Activated gamma-delta T cell treated with Interleukin-2 at 50 U/mL for 16 hours (primary cell): ENCODE data around the gene SPANXB1.
"Not testable (repeated sequence)": the region's sequence is repeated elsewhere in the genome, so short reads cannot be mapped to it uniquely, and the experiment has no call there.

Experiments used
- DNase-seq: peaks from one replicate; pipeline ENCODE4 v3.0.0-alpha.2; 2020

The SPANXB1 gene

DNA sequence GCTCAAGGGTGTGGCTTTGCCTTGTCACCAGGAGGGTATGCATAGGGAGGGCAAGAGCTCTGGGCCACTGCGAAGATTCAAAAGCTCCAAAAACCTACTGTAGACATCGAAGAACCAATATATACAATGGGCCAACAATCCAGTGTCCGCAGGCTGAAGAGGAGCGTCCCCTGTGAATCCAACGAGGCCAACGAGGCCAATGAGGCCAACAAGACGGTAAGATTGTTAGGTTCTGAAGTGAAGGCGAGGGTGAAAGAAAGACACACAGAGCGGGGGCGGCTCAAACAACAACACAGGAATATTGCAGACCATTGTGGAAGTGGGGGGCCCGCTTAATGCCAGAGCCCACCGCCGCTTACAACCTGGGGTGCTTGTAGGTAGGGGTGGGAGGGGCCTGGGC lies at the start of gene SPANXB1:
SPANXB1 (plus strand) TSS at position 27 of the 400 bp plus-strand sequence; CDS start at position 127, 100 bp downstream.
- peak; percentile 2 for DNase-seq

DNA sequence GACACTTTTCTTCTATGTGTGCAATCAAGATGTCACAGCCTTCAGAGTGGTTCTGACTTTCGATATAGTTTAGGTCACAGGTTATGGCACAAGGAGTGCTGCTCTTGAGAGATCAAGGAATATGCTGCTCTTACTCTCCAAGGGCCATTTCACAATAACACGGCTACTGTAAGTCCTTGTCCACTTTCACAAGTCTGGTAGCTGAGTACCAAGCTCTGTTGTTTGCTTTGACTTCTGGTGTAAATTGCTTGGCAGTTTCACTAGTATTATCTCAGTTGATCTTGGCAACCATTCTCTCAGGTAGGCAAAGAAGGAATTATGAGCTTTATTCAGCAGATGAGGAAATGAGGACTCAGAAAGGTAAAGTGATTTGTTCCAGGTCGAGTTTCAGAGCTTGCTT lies 35.4 kb upstream of the SPANXB1 start:
- DNase-seq = no peak

GRCh38 chrX:140971099-140971795 lies 31.1 kb upstream of the SPANXB1 start:
- no peak for DNase-seq

DNA sequence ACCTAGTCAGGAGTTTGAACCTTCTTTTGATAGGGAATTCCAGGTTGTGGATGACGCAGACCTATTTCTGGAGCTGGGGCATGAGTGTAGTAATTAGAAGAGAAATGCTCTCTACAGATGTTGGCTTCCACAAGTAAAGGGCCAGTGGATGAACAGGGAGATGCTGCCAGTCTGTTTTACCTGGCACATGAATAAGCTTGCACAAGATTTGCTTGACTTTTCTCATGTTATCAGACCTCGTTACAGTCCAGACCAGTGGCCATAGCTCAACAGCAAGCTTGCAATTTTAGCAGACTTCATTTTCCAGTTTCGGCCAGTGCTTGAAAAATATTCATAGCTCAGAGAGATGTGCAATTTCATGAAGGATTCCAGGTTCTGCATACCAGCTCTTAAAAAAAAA lies 26.9 kb upstream of the SPANXB1 start:
- no peak for DNase-seq

- DNase-seq = no peak
Observed at GRCh38 chrX:140980271-140980670, 22.1 kb upstream of the SPANXB1 start.

DNA sequence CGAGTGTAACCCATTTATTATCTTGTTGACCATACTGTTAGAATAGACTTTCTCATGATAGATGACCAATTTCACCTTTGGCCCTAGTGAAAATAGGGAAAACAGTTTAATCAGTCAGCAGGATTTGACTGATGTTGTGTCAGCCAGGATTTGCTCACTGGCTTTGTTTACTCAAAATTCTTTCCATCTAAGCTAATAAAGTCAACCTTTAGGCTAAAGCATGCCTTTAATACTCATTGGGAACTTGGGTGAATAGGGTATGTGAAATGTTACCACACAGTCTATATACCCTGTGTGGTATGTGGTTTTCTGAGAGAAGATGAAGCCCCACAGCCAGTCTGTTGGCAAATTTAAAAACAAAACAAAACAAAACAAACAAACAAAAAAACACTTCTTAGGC lies 18.7 kb upstream of the SPANXB1 start:
- no peak for DNase-seq

- not testable (repeated sequence) for DNase-seq
Observed at GRCh38 chrX:141005243-141005642, 2.8 kb downstream of the SPANXB1 start.

GRCh38 chrX:141044246-141044645 lies 41.9 kb downstream of the SPANXB1 start:
- not testable (repeated sequence) for DNase-seq

- not testable (repeated sequence) for DNase-seq
Observed at GRCh38 chrX:141049878-141050277, 47.5 kb downstream of the SPANXB1 start.

GRCh38 chrX:141052098-141052497 lies 49.7 kb downstream of the SPANXB1 start:
- not testable (repeated sequence) for DNase-seq
